Stimulated activated CD4-positive, alpha-beta T cell treated with anti-CD3 and anti-CD28 coated beads, TNF-alpha, amount 100 ng/mL, for 24 hours (primary cell): ENCODE results near the gene TSHZ2.
"Not testable (repeated sequence)": the region's sequence is repeated elsewhere in the genome, so short reads cannot be mapped to it uniquely, and the experiment has no call there.

Experiments
- DNase-seq, 3 experiments: peaks; one replicate each; pipeline ENCODE4 v3.0.0-alpha.2; 2020; ENCODE audit warnings: low read depth in 3 of 3

Gene TSHZ2

DNA sequence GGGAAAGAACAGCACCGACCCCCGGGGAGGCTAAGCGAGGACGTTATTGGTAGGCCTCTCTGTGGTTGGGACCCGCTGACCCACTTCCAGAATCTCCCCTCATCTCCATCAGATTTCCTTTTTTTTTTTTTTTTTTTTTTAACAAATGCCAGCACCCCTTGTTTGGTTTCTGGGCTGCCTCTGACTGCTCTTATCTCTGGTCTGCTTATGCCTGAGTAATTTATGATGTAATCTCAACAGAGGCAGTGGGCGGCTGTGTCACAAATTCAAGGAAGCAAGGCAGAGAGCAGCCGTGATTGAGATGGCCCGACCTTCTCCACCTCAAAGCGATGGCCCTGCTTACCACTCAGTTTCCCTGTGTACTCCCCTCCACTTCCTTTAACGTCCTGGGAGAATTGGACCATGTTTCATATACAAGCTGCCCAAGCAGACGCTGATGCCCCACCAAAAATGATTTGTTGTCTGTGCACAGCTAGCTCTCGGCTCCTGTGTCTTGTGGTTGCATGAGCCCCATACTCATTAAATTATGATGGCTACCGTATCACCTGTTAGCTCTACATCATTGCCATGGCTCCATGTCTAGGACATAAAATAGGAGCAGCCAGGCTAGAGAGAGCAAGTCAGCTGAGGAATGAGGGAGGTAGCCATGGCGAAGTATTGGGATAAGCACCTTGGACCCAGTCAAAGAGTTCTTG, 523.4 kb downstream of the TSHZ2 start:
- DNase-seq: no peak

- no peak for DNase-seq
Measured at GRCh38 chr20:53497246-53497645, 525.1 kb downstream of the TSHZ2 start.

DNA sequence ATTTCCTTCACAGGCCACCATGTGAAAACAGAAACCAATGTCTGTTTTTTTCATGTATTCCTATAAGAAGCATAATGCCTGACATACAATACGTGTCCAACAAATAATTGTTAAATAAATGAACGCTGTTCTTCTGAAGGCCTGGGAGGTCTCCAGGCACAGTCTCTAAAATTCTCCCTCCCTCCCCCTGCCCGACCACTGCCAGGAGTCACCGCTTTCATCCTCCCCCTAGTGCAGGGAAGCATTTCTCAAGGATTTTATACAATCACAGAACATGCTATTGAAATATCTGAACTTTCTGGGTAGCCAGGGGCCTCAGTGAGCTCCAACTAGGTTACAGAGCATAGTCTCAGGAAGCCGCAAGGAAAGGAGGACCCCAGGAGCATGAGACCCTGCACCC, 526.2 kb downstream of the TSHZ2 start:
- no peak for DNase-seq

DNA sequence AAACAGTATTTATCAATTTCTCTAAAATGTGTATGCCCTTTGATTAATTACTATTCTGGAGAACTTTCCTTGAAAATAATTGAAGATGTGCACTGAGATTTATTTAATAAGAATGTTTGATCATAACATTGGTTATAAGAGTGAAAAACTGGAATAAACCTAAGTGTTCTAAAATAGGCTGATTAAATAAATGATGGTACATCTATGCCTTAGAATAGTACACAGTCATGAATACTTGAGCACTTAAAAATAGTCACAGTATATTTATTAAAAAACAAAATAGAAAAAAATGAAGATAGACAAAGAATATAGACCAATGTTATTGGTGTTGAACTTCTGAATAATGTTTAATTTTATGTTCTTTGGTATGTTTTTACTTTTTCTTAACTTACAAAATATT, 528.5 kb downstream of the TSHZ2 start:
- no peak for DNase-seq

DNA sequence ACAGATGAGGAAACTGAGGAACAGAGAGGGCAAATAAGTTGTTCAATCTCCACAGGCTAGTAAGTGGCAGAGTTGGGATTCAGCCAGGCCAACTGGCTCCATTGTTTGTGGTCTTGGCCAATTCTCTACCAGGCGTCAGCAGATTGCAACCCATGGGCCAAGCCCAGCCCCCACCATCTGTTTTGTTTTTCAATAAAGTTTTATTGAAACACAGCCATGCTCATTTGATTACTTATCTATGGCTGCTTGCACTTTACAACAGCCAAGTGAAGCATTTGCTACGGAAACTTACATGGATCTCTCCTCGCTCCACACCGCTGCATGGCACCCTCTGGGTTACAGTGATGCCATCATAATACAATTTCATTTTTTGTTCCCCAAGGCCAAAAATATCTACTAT, 530.7 kb downstream of the TSHZ2 start:
- DNase-seq: no peak

DNA sequence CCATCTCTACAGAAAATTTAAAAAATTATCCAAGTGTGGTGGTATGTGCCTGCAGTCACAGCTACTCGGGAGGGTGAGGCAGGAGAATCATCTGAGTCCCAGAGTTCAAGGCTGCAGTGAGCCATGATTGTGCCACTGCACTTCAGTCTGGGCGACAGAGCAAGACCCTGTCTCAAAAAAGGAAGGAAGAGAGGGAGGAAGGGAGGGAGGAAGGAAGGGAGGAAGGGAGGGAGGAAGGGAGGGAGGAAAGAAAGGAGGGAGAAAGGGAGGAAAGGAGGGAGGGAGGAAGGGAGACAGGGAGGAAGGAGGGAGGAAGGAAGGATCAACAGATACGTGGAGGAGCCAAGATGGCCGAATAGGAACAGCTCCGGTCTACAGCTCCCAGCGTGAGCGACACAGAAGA, 531.4 kb downstream of the TSHZ2 start:
- no peak for DNase-seq

DNA sequence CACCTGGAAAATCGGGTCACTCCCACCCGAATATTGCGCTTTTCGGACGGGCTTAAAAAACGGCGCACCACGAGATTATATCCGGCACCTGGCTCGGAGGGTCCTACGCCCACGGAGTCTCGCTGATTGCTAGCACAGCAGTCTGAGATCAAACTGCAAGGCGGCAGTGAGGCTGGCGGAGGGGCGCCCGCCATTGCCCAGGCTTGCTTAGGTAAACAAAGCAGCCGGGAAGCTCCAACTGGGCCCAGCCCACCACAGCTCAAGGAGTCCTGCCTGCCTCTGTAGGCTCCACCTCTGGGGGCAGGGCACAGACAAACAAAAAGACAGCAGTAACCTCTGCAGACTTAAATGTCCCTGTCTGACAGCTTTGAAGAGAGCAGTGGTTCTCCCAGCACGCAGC, 531.9 kb downstream of the TSHZ2 start:
- DNase-seq: not testable (repeated sequence)

- no peak for DNase-seq
Measured at GRCh38 chr20:53510262-53510661, 538.1 kb downstream of the TSHZ2 start.

DNA sequence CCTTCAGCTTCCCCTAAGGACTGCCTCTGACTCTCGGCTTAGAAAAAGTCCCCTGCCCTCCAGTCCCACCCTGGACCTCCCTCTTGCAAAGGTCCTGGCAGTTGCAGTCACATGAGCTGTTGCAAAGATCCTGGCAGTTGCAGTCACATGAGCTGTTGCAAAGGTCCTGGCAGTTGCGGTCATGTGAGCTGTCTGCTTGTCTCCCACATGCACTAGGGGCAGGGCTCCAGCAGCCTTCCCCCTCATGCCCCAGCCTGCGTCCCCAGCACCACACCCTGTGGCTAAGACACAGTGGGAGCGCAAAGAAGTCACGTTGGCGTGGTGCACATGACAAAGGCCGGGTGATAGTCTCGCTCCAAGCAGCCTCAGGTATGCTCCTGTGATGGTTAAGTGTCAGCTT, 538.5 kb downstream of the TSHZ2 start:
- DNase-seq: no peak

DNA sequence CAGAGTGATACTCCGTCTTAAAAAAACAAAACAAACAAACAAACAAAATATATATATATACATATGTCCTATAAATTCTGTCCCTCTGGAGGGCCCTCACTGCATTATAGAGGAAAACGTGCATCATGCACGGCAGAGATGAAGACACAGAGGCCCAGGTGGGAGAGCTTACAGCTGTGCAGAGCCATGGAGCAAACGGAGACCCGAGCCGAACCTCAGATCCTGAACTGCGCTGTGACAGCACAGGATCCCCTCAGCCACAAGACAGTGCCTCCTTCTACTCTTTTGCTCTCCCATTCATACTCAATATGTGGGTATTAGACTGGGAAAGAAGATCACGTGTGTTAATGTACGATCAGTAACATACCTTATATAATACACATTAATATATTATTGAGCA, 539.9 kb downstream of the TSHZ2 start:
- no peak for DNase-seq

DNA sequence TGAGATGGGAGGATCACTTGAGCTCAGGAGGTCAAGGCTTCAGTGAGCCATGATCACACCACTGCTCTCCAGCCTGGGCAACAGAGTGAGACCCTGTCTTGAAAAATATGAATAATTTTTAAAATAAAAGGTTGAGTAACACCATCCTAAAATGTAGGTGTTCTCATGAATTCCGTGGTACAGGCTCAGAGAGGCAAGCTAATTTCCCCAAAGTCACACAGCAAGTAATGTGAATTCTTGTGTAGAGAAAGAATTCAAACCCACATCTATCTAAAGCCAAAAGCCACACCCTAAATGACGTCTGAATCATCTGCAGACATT, 541.0 kb downstream of the TSHZ2 start:
- DNase-seq: no peak

DNA sequence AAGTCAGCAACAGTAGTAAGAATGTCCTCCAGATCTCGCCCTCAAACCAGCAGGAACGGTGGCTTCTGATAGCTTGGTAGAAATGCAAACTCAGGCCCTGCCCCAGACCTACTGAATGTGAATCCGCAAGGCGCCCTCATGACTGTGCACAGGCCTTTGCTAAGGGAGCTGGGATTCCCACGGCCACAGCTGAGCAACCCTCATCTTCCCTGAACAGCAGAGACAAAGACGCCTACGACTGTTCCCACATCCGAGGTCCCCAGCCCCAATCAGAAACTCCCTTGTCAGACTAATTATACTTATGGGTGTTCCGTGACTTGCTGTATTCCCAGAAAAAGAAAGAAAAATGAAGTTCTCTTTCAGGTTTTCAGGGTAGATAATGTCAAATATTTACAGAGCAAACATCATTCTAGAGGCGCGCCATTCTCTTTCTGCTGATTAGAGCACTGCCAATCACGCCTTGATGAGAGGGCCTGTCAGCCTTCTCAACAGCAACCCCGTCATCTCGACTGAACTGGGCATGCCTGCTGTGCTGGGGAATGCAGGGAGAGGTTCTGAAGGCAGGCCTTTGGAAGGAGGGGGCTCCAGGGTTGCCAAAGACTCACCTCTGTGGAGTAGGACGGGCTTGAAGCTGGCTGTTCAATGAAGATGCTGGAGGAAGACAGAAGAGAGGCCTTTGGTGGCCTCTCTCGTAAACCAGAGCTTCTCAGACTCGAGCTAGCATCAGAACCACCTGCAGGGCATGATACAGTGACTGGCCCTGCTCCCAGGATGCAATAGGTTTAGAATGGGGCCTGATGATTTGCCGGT, 541.5 kb downstream of the TSHZ2 start:
- no peak for DNase-seq

- no peak for DNase-seq
Measured at GRCh38 chr20:53515749-53516148, 543.6 kb downstream of the TSHZ2 start.

- DNase-seq: no peak
Measured at GRCh38 chr20:53517146-53517545, 545.0 kb downstream of the TSHZ2 start.

- not testable (repeated sequence) for DNase-seq
Measured at GRCh38 chr20:53521421-53521820, 549.3 kb downstream of the TSHZ2 start.

- no peak for DNase-seq
Measured at GRCh38 chr20:53522026-53522425, 549.9 kb downstream of the TSHZ2 start.

DNA sequence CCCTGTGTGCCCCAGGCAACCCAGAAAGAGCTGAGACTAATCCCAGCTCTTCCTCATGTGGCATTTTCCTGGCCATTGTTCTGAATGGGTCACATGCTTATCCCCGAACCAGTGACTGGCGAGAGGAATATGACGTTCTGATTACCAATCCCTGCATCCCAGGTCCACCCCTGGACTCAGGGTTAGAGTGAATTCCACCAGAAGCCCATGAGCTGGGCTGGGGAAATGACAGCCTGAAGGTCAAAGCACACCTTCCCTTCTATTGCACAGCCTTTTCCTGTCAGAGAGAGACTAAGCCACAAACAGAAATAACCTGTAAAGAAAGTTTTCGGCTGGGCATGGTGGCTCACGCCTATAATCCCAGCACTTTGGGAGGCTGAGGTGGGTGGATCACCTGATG, 550.5 kb downstream of the TSHZ2 start:
- DNase-seq: no peak

DNA sequence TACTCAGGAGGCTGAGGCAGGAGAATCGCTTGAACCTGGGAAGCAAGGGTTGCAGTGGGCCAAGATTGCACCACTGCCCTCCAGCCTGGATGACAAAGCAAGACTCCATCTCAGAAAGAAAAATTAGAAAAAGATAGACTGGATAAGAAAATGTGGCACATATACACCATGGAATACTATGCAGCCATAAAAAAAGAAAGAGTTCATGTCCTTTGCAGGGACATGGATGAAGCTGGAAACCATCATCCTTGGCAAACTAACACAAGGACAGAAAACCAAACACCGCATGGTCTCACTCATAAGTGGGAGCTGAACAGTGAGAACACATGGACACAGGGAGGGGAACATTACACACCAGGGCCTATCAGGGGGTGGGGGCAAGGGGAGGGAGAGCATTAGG, 551.5 kb downstream of the TSHZ2 start:
- not testable (repeated sequence) for DNase-seq

DNA sequence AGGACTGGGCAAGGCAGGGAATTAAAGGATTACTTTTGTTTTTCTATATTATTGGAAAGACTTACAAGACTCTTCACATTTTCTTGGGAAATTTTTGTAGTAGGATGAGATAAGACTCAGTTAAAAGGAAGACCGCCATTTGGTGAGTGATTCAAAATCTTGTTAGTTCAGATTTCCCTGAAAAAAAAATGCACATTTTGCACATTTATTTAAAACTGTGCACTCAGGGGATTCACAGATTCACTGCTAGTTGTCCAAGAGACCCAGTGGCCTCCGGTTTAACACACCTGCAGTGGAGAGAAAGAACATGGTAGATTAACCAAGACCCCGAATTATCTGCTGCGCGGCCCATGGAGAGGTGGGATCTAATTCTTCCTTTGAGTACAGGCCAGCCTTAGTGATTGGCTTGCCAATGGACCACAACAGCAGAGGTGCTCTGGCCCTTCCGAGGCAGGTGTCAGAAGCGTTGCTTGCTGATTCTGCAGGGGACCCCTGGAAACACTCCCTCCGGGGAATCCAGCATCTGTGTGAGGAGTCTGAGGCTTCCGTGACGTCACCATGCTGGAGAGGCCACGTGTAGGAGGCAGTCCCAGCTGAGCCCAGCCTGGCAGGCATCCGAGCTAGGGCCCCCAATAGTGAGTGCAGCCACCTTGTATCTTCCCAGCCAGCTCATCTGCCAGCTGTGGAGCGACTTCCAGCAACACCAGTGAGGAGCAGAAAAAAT, 552.6 kb downstream of the TSHZ2 start:
- no peak for DNase-seq

GRCh38 chr20:53527196-53527595, 555.0 kb downstream of the TSHZ2 start:
- no peak for DNase-seq

GRCh38 chr20:53529658-53530057, 557.5 kb downstream of the TSHZ2 start:
- no peak for DNase-seq

- DNase-seq: no peak
Measured at GRCh38 chr20:53530440-53530839, 558.3 kb downstream of the TSHZ2 start.
